Endothelial cell of umbilical vein (primary cell): ENCODE results near the gene CHMP4A. TPM values are rescaled to one million over a fixed set of nuclear protein-coding genes. Genes with fewer than 3 reads are reported as not detected.

Source experiments
- BruUV-seq: library from RNA; stranded (reverse); fragments of 400-500 nt; replicated peaks from 2 replicates; lab custom pipeline; 2021; lab: Mats Ljungman, UMichigan
- CTCF ChIA-PET: fragments of 300-600, 350-600 bp; sonication (Branson Sonifier 250); formaldehyde crosslinking; loops from one replicate; lab custom pipeline; 2021; ENCODE audit warnings: antibody characterized with exemption, inconsistent platforms; lab: Charles Lee
- POLR2A ChIA-PET: fragments of 300-600, 350-600 bp; sonication (Branson Sonifier 250); formaldehyde crosslinking; loops from one replicate; lab custom pipeline; 2021; ENCODE audit warnings: antibody characterized with exemption, inconsistent platforms; lab: Charles Lee
- DNase-seq: peaks from one replicate; pipeline ENCODE4 v3.0.0-alpha.2; 2011; ENCODE audit warnings: low read depth, low spot score
- FAIRE-seq: peaks from 2 replicates; lab custom pipeline; 2011; peaks lifted over from hg19 to GRCh38; lab: Jason Lieb, UNC
- H2AFZ ChIP-seq: 2 replicates; pipeline ENCODE4 v1.6.0; 2012; ENCODE audit warnings: low read depth, low read length, control low read depth, inconsistent platforms
- H3K27ac ChIP-seq: 2 replicates; pipeline ENCODE4 v1.5.1; 2011; ENCODE audit warnings: low read depth, mild to moderate bottlenecking, control low read depth, low read length, moderate library complexity; ENCODE audit not compliant: insufficient read depth
- H3K27me3 ChIP-seq, 2 experiments: 2 replicates each; pipeline versions ENCODE4 v1.6.0 to v1.6.1; 2011; ENCODE audit warnings: low read length in 2 of 2, mixed read lengths in 1 of 2; ENCODE audit not compliant: control insufficient read depth in 2 of 2, insufficient read depth in 2 of 2
- H3K36me3 ChIP-seq, 2 experiments: 2 replicates in 1 of 2; 3 replicates in 1 of 2; pipeline ENCODE4 v1.5.1; 2011; ENCODE audit warnings: low read length in 2 of 2, mild to moderate bottlenecking in 1 of 2, moderate library complexity in 1 of 2; ENCODE audit not compliant: control insufficient read depth in 2 of 2, insufficient read depth in 2 of 2; ENCODE audit errors: extremely low read depth in 1 of 2
- H3K4me1 ChIP-seq: 3 replicates; pipeline ENCODE4 v1.5.1; 2011; ENCODE audit warnings: mild to moderate bottlenecking, low read length; ENCODE audit not compliant: control insufficient read depth, insufficient read depth; ENCODE audit errors: extremely low read depth
- H3K4me2 ChIP-seq: 2 replicates; pipeline ENCODE4 v1.6.1; 2011; ENCODE audit warnings: low read length, control low read depth, mixed read lengths; ENCODE audit not compliant: insufficient read depth
- H3K4me3 ChIP-seq, 3 experiments: fragments of 200-600 bp in 1 of 3; sonication (generic), shearing (Covaris generic) in 1 of 3; replicated peaks in 1 of 3; 2 replicates each; pipeline ENCODE4 v1.5.1; 2011 to 2016; ENCODE audit warnings: control low read depth in 3 of 3, low read length in 3 of 3, mild to moderate bottlenecking in 2 of 3, inconsistent platforms in 1 of 3, low read depth in 1 of 3, moderate library complexity in 1 of 3; ENCODE audit not compliant: insufficient read depth in 1 of 3
- H3K79me2 ChIP-seq: 2 replicates; pipeline ENCODE4 v1.6.0; 2012; ENCODE audit warnings: low read length, inconsistent platforms; ENCODE audit not compliant: control insufficient read depth, insufficient read depth
- H3K9ac ChIP-seq: replicated peaks from 2 replicates; pipeline ENCODE3; 2011; ENCODE audit warnings: low read length, control low read depth; ENCODE audit not compliant: insufficient read depth; ENCODE audit errors: extremely low read depth
- H3K9me1 ChIP-seq: replicated peaks from 3 replicates; pipeline ENCODE4 v1.6.0; 2011; ENCODE audit warnings: mild to moderate bottlenecking, low read length; ENCODE audit not compliant: control insufficient read depth, insufficient read depth; ENCODE audit errors: extremely low read depth
- H3K9me3 ChIP-seq: replicated peaks from 2 replicates; pipeline ENCODE4 v1.5.1; 2012; ENCODE audit warnings: low read length, inconsistent platforms; ENCODE audit not compliant: control insufficient read depth, insufficient read depth
- H4K20me1 ChIP-seq: replicated peaks from 2 replicates; pipeline ENCODE3; 2011; ENCODE audit warnings: mild to moderate bottlenecking, low read length; ENCODE audit not compliant: control insufficient read depth, insufficient read depth; ENCODE audit errors: extremely low read depth
- EZH2 ChIP-seq: IDR thresholded peaks from 2 replicates; pipeline ENCODE4 v1.6.1; 2012; ENCODE audit warnings: borderline replicate concordance, low read depth, mild to moderate bottlenecking, moderate library complexity, low read length, inconsistent platforms; ENCODE audit not compliant: severe bottlenecking
- FOS ChIP-seq: IDR thresholded peaks from 2 replicates; pipeline ENCODE4 v1.6.1; 2011; ENCODE audit warnings: mild to moderate bottlenecking, low read length, moderate library complexity, borderline replicate concordance; ENCODE audit not compliant: insufficient read depth
- GATA2 ChIP-seq: IDR thresholded peaks from 2 replicates; pipeline ENCODE4 v1.7.0; 2011; ENCODE audit warnings: low read depth, mild to moderate bottlenecking, moderate library complexity, mixed read lengths, low read length; ENCODE audit not compliant: insufficient read length, insufficient read depth
- JUN ChIP-seq: IDR thresholded peaks from 2 replicates; pipeline ENCODE4 v1.6.1; 2011; ENCODE audit warnings: borderline replicate concordance, low read depth; ENCODE audit not compliant: insufficient read length, insufficient read depth
- MYC ChIP-seq: IDR thresholded peaks from one replicate; pipeline ENCODE4 v1.6.1; 2011; ENCODE audit warnings: mild to moderate bottlenecking, low read depth, low read length
- POLR2A ChIP-seq: IDR thresholded peaks from 2 replicates; pipeline ENCODE4 v1.6.1; 2012; ENCODE audit warnings: low read depth, mild to moderate bottlenecking, control low read depth, low read length
- POLR2AphosphoS5 ChIP-seq: IDR thresholded peaks from 2 replicates; pipeline ENCODE4 v1.6.1; 2012; ENCODE audit warnings: low read depth, mild to moderate bottlenecking, control low read depth, low read length, moderate library complexity; ENCODE audit not compliant: insufficient read depth
- dilution Hi-C: fragments of 300-500 bp; cut with MboI; formaldehyde crosslinking; loops from one replicate; pipeline ENCODE4 v1.15.0; 2019; ENCODE audit warnings: low sequenced_read_pairs; ENCODE audit not compliant: extremely low pct_ligation_motif_present
- intact Hi-C: fragments of 100-400 bp; cut with micrococcal nuclease; formaldehyde crosslinking; loops from one replicate; pipeline ENCODE4 v1.10.0; 2022
- polyA plus RNA-seq, 4 experiments: library from polyadenylated mRNA; depleted of rRNA in 3 of 4; stranded (reverse) in 3 of 4; unstranded in 1 of 4; fragments of >200 nt; gene quantifications; 2 replicates each; pipeline versions ENCODE4 v1.2.1 to v1.2.3, GENCODE V29; 2011 to 2012; ENCODE audit warnings: missing spikeins in 1 of 4
- total RNA-seq: library from RNA; stranded (reverse); gene quantifications from 2 replicates; pipeline ENCODE4 v1.2.3, GENCODE V29; 2021
- TF ChIP-seq, protein P1 (sequence below), 2 donors: IDR thresholded peaks; 1 replicate in 1 of 2; 2 replicates in 1 of 2; pipeline ENCODE4 v1.5.1; 2011; ENCODE audit warnings: low read length in 2 of 2, mild to moderate bottlenecking in 2 of 2, moderate library complexity in 2 of 2, control low read depth in 1 of 2, inconsistent platforms in 1 of 2, low read depth in 1 of 2; ENCODE audit not compliant: insufficient read depth in 1 of 2; ENCODE audit errors: extremely low read depth in 1 of 2
- TF ChIP-seq, protein P2 (sequence below): IDR thresholded peaks from 2 replicates; pipeline ENCODE4 v1.6.1; 2011; ENCODE audit not compliant: insufficient read depth, insufficient read length

Gene CHMP4A
- total and polyA plus RNA-seq, 2 donors (not counting 3 experiments of a cell fraction or from before 2014, with no cell fraction given) = 40.9 to 46.4 TPM

DNA sequence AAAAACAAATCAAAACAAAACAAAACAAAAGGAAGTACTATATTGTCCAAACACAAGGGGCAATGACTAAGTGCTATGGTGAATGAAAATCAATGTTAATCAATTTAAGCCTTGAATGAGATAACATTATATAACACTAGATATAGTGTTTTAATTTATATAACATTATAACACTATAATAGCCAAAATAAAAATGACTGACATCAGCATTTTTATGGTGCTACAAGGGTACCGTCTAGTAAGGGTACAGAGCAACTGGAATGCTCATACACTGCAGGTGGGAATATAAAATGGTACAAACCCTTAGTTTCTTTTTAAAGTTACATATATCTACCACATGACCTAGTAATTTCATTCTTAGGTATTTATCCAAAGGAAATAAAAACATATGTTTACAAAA lies 13.2 kb upstream of the CHMP4A start:
- BruUV-seq = no TSS peak
- H3K9me1 ChIP-seq = no peaks in the 10 kb centered on the region
- FAIRE-seq (no peak), DNase-seq (no peak)
- no peaks in the 10 kb centered on the region for H4K20me1 ChIP-seq
- H3K27ac ChIP-seq = peak overlapping the region; percentile 99
- no peak overlapping the region for H3K9ac ChIP-seq
- H3K79me2 ChIP-seq = peaks cover 68% of the 10 kb centered on the region
- TF ChIP-seq FOS = no peak
- TF ChIP-seq EZH2 = no peak
- TF ChIP-seq, protein P1, sequence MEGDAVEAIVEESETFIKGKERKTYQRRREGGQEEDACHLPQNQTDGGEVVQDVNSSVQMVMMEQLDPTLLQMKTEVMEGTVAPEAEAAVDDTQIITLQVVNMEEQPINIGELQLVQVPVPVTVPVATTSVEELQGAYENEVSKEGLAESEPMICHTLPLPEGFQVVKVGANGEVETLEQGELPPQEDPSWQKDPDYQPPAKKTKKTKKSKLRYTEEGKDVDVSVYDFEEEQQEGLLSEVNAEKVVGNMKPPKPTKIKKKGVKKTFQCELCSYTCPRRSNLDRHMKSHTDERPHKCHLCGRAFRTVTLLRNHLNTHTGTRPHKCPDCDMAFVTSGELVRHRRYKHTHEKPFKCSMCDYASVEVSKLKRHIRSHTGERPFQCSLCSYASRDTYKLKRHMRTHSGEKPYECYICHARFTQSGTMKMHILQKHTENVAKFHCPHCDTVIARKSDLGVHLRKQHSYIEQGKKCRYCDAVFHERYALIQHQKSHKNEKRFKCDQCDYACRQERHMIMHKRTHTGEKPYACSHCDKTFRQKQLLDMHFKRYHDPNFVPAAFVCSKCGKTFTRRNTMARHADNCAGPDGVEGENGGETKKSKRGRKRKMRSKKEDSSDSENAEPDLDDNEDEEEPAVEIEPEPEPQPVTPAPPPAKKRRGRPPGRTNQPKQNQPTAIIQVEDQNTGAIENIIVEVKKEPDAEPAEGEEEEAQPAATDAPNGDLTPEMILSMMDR (IDR thresholded peaks at IDR 0.05; ENCODE audit: extremely low read depth in 1 of 2, insufficient read depth in 1 of 2, low read depth in 1 of 2, low read length in 2 of 2) = no peak
- TF ChIP-seq POLR2A = no peak
- no peak for TF ChIP-seq GATA2
- no peak for TF ChIP-seq MYC
- no peak for TF ChIP-seq JUN
- TF ChIP-seq, protein P2, sequence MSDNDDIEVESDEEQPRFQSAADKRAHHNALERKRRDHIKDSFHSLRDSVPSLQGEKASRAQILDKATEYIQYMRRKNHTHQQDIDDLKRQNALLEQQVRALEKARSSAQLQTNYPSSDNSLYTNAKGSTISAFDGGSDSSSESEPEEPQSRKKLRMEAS = no peak
- TF ChIP-seq POLR2AphosphoS5 = no peak
- H2AFZ ChIP-seq = no peak overlapping the region
- H3K4me2 ChIP-seq = no peak overlapping the region
- peaks cover 35% of the 10 kb centered on the region for H3K4me1 ChIP-seq
- no peak overlapping the region for H3K4me3 ChIP-seq
- ChIA-PET CTCF (interaction anchor here (1.7 kb wide), 1 partner anchor 12 kb away, joined by 5 read pairs; no protein-coding TSS in a partner anchor), POLR2A (interaction anchor here (3.1 kb wide), 1 partner anchor 12 kb away, joined by 21 read pairs; the partner anchor contains the start of genes CHMP4A and MDP1)
- H3K36me3 ChIP-seq = peaks cover 0 to 6% of the 10 kb centered on the region in 2 experiments
- intact Hi-C loops (no loop called here), dilution Hi-C loops (no loop called here)
- no peaks in the 10 kb centered on the region for H3K9me3 ChIP-seq
- no peaks in the 10 kb centered on the region for H3K27me3 ChIP-seq
